Lower leg skin (tissue), 3 donors: ENCODE measurements around the gene GSTT4.

Experiments used
- CTCF ChIP-seq, 3 donors: fragments of 450-650 bp; IDR thresholded peaks; one replicate each; pipeline ENCODE4 v1.5.1; 2016; ENCODE audit warnings: antibody characterized with exemption in 3 of 3, mild to moderate bottlenecking in 3 of 3, moderate library complexity in 2 of 3
- POLR2A ChIP-seq, 2 donors: fragments of 450-650 bp; IDR thresholded peaks; one replicate each; pipeline ENCODE4 v1.6.1; 2016 to 2017; ENCODE audit warnings: antibody characterized with exemption in 2 of 2, mild to moderate bottlenecking in 1 of 2, moderate library complexity in 1 of 2

- TF ChIP-seq CTCF (IDR thresholded peaks at IDR 0.05): no peak
- TF ChIP-seq POLR2A (IDR thresholded peaks at IDR 0.05): no peak
Observed at GRCh38 chr22:24040946-24041345, 35.7 kb upstream of the GSTT4 start.
